PFSK-1 (cell line): ENCODE data around the gene GPNMB.

Experiments used
- FOXP2 ChIP-seq: optimal IDR thresholded peaks from 2 replicates; pipeline ENCODE3; 2011; ENCODE audit warnings: borderline replicate concordance, control low read depth, inconsistent platforms; ENCODE audit not compliant: insufficient read depth; ENCODE audit errors: extremely low read length, extremely low read depth
- POLR2AphosphoS5 ChIP-seq: IDR thresholded peaks from 2 replicates; pipeline ENCODE4 v1.6.1; 2012; ENCODE audit warnings: low read depth, mild to moderate bottlenecking, control low read depth, low read length, moderate library complexity
- REST ChIP-seq, 2 experiments: IDR thresholded peaks; 2 replicates each; pipeline versions ENCODE4 v1.6.1 to v1.8.0; 2011 to 2012; ENCODE audit warnings: low read depth in 2 of 2, low read length in 2 of 2, control low read depth in 1 of 2, inconsistent platforms in 1 of 2, mild to moderate bottlenecking in 1 of 2, moderate library complexity in 1 of 2; ENCODE audit not compliant: insufficient read depth in 1 of 2
- SIN3A ChIP-seq: IDR thresholded peaks from 2 replicates; pipeline ENCODE4 v1.6.1; 2012; ENCODE audit warnings: mild to moderate bottlenecking, low read length, moderate library complexity, borderline replicate concordance; ENCODE audit not compliant: insufficient read depth
- TAF1 ChIP-seq: IDR thresholded peaks from 2 replicates; pipeline ENCODE4 v1.6.1; 2012; ENCODE audit warnings: low read length, control low read depth, borderline replicate concordance; ENCODE audit not compliant: insufficient read depth

GPNMB gene

GRCh38 chr7:23207021-23207420 is 39.6 kb upstream of the GPNMB start:
- TF ChIP-seq SIN3A (no peak), REST (IDR thresholded peaks at IDR 0.05; ENCODE audit: insufficient read depth in 1 of 2, low read depth in 2 of 2, low read length in 2 of 2) (no peak), POLR2AphosphoS5 (no peak), TAF1 (no peak), FOXP2 (no peak)

- TF ChIP-seq TAF1: no peak
- TF ChIP-seq POLR2AphosphoS5: no peak
- no peak for TF ChIP-seq FOXP2
- TF ChIP-seq SIN3A: no peak
- no peak for TF ChIP-seq REST (IDR thresholded peaks at IDR 0.05; ENCODE audit: insufficient read depth in 1 of 2, low read depth in 2 of 2, low read length in 2 of 2)
Measured at GRCh38 chr7:23207884-23208283, 38.7 kb upstream of the GPNMB start.

GRCh38 chr7:23208316-23208715 is 38.3 kb upstream of the GPNMB start:
- TF ChIP-seq FOXP2: no peak
- TF ChIP-seq SIN3A: no peak
- no peak for TF ChIP-seq POLR2AphosphoS5
- TF ChIP-seq REST (IDR thresholded peaks at IDR 0.05; ENCODE audit: insufficient read depth in 1 of 2, low read depth in 2 of 2, low read length in 2 of 2): no peak
- no peak for TF ChIP-seq TAF1

- TF ChIP-seq SIN3A (no peak), REST (IDR thresholded peaks at IDR 0.05; ENCODE audit: insufficient read depth in 1 of 2, low read depth in 2 of 2, low read length in 2 of 2) (no peak), POLR2AphosphoS5 (no peak), TAF1 (no peak), FOXP2 (no peak)
Measured at GRCh38 chr7:23210506-23210905, 36.1 kb upstream of the GPNMB start.

GRCh38 chr7:23211589-23211988 is 35.0 kb upstream of the GPNMB start:
- TF ChIP-seq TAF1 (no peak), SIN3A (no peak)
